ENCODE results near the gene RS1.

RS1 gene

DNA sequence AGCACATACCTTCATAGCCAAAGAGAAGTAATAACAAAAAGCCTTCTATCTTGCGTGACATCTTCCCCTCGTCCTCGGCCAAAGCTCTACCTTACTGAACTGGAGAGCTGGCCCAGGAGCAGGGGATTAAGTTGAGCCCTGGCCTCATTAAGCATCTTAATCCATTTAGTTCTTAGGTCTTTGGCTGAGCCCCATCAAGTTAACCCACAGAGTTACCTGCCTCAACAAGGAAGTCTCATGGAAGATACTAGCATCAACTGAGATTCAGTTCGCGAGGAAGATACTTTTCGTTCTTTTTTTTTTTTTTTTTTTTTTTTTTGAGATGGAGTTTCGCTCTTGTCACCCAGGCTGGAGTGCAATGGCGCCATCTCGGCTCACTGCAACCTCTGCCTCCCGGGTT lies at the start of gene RS1:
RS1 (minus strand) TSS at position 101 of the 400 bp plus-strand sequence; CDS start at position 61, 40 bp downstream.
- no peaks in the 10 kb centered on the region for H3F3A ChIP-seq (ENCODE audit: insufficient read depth)

DNA sequence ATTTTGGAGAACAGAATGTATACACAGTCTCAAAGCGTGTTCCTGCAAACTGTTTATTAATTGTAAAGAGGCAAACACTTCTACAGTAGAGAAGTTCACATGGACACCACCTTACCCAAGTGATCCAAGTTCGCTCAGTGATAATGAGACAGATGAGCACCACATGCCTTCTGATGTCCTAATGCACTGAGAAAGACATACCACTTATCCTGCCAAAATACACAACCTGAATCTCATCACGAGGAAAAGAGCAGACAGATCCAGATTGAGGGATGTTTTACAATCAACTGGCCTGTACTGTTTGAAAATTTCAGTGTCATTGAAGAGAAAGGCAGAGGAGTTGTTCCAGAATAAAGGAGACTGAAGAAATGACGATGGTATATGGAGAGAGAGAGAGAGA lies 47.9 kb upstream of the RS1 start:
- no peak overlapping the region for H2AFZ ChIP-seq (ENCODE audit: low read depth, low read length, severe bottlenecking)
- no peaks in the 10 kb centered on the region for H3K9me2 ChIP-seq (replicated peaks; ENCODE audit: insufficient read depth, low read length)
- no peak overlapping the region for H3K4me3 ChIP-seq (ENCODE audit: insufficient read depth, low read length, poor library complexity, severe bottlenecking)
- no peaks in the 10 kb centered on the region for H3K79me2 ChIP-seq (ENCODE audit: insufficient read depth, low read length)
- H3F3A ChIP-seq (ENCODE audit: insufficient read depth), result no peaks in the 10 kb centered on the region
- TF ChIP-seq, protein P1, sequence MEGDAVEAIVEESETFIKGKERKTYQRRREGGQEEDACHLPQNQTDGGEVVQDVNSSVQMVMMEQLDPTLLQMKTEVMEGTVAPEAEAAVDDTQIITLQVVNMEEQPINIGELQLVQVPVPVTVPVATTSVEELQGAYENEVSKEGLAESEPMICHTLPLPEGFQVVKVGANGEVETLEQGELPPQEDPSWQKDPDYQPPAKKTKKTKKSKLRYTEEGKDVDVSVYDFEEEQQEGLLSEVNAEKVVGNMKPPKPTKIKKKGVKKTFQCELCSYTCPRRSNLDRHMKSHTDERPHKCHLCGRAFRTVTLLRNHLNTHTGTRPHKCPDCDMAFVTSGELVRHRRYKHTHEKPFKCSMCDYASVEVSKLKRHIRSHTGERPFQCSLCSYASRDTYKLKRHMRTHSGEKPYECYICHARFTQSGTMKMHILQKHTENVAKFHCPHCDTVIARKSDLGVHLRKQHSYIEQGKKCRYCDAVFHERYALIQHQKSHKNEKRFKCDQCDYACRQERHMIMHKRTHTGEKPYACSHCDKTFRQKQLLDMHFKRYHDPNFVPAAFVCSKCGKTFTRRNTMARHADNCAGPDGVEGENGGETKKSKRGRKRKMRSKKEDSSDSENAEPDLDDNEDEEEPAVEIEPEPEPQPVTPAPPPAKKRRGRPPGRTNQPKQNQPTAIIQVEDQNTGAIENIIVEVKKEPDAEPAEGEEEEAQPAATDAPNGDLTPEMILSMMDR (IDR thresholded peaks at IDR 0.05; ENCODE audit: insufficient read depth, low read length, poor library complexity, severe bottlenecking), result no peak
- no peak for TF ChIP-seq EZH2phosphoT487 (conservative IDR thresholded peaks at IDR 0.05; ENCODE audit: low read length)
- H3K36me3 ChIP-seq (ENCODE audit: low read length), result no peaks in the 10 kb centered on the region
- H3K27me3 ChIP-seq (ENCODE audit: low read length), result no peaks in the 10 kb centered on the region
- H3K9me3 ChIP-seq (ENCODE audit: insufficient read depth, low read length), result no peaks in the 10 kb centered on the region
- no peak overlapping the region for H3K9ac ChIP-seq (ENCODE audit: low read length)
- no peak overlapping the region for H3K4me2 ChIP-seq (ENCODE audit: low read depth, low read length, poor library complexity, severe bottlenecking)
- no peak overlapping the region for H3K27ac ChIP-seq (ENCODE audit: low read depth, low read length)
- H4K20me1 ChIP-seq (ENCODE audit: low read depth, low read length), result no peaks in the 10 kb centered on the region

More for the DNA sequence above, at the start of gene RS1:
- Histone ChIP-seq H4K20me1 (ENCODE audit: low read depth, low read length) (no peaks in the 10 kb centered on the region), H3K4me2 (ENCODE audit: low read depth, low read length, poor library complexity, severe bottlenecking) (no peak within 1 kb of the TSS), H3K9ac (ENCODE audit: low read length) (no peak within 1 kb of the TSS), H3K79me2 (ENCODE audit: insufficient read depth, low read length) (no peaks in the 10 kb centered on the region), H3K9me3 (ENCODE audit: insufficient read depth, low read length) (no peaks in the 10 kb centered on the region), H3K4me3 (ENCODE audit: insufficient read depth, low read length, poor library complexity, severe bottlenecking) (no peak within 1 kb of the TSS), H3K27me3 (ENCODE audit: low read length) (no peaks in the 10 kb centered on the region), H3K27ac (ENCODE audit: low read depth, low read length) (no peak within 1 kb of the TSS), H2AFZ (ENCODE audit: low read depth, low read length, severe bottlenecking) (no peak within 1 kb of the TSS), H3K9me2 (replicated peaks; ENCODE audit: insufficient read depth, low read length) (no peaks in the 10 kb centered on the region), H3K36me3 (ENCODE audit: low read length) (no peaks in the 10 kb centered on the region)
- TF ChIP-seq, protein P1 (IDR thresholded peaks at IDR 0.05; ENCODE audit: insufficient read depth, low read length, poor library complexity, severe bottlenecking), result no peak
- TF ChIP-seq EZH2phosphoT487 (conservative IDR thresholded peaks at IDR 0.05; ENCODE audit: low read length), result no peak

DNA sequence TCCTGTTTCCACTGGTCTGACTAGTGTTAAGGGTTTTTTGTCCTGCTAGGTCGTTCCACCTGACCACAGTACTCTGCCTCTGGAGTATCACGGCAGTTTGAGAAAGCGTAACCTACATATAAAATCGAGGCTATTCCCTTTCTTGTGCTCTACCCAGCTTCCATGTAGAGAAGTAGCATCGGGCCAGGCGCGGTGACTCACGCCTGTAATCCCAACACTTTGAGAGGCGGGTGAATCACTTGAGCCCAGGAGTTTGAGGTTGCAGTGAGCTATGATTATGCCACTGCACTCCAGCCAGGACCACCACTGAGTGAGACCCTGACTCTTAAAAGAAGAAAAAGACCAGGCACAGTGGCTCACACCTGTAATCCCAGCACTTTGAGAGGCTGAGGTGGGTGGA lies 43.0 kb upstream of the RS1 start:
- Histone ChIP-seq H3F3A (ENCODE audit: insufficient read depth) (no peaks in the 10 kb centered on the region), H3K36me3 (ENCODE audit: low read length) (no peaks in the 10 kb centered on the region), H3K9me2 (replicated peaks; ENCODE audit: insufficient read depth, low read length) (no peaks in the 10 kb centered on the region), H3K27ac (ENCODE audit: low read depth, low read length) (no peak overlapping the region), H3K4me3 (ENCODE audit: insufficient read depth, low read length, poor library complexity, severe bottlenecking) (no peak overlapping the region), H4K20me1 (ENCODE audit: low read depth, low read length) (no peaks in the 10 kb centered on the region), H2AFZ (ENCODE audit: low read depth, low read length, severe bottlenecking) (no peak overlapping the region), H3K9ac (ENCODE audit: low read length) (no peak overlapping the region), H3K9me3 (ENCODE audit: insufficient read depth, low read length) (no peaks in the 10 kb centered on the region), H3K27me3 (ENCODE audit: low read length) (no peaks in the 10 kb centered on the region), H3K79me2 (ENCODE audit: insufficient read depth, low read length) (no peaks in the 10 kb centered on the region), H3K4me2 (ENCODE audit: low read depth, low read length, poor library complexity, severe bottlenecking) (no peak overlapping the region)
- TF ChIP-seq, protein P1 (IDR thresholded peaks at IDR 0.05; ENCODE audit: insufficient read depth, low read length, poor library complexity, severe bottlenecking), result no peak
- TF ChIP-seq EZH2phosphoT487 (conservative IDR thresholded peaks at IDR 0.05; ENCODE audit: low read length), result no peak

All from SU-DHL-6 (cell line).